GM12872 (cell line): Measurements from ENCODE around the gene ZSWIM7.

Experiments used
- TF ChIP-seq, protein P1 (sequence below): IDR thresholded peaks from 3 replicates; pipeline ENCODE4 v1.5.1; 2011; ENCODE audit warnings: low read depth, mild to moderate bottlenecking, low read length, moderate library complexity; ENCODE audit not compliant: insufficient read depth

The ZSWIM7 gene

GRCh38 chr17:15954222-15954621 lies 45.3 kb downstream of the ZSWIM7 start:
- TF ChIP-seq, protein P1, sequence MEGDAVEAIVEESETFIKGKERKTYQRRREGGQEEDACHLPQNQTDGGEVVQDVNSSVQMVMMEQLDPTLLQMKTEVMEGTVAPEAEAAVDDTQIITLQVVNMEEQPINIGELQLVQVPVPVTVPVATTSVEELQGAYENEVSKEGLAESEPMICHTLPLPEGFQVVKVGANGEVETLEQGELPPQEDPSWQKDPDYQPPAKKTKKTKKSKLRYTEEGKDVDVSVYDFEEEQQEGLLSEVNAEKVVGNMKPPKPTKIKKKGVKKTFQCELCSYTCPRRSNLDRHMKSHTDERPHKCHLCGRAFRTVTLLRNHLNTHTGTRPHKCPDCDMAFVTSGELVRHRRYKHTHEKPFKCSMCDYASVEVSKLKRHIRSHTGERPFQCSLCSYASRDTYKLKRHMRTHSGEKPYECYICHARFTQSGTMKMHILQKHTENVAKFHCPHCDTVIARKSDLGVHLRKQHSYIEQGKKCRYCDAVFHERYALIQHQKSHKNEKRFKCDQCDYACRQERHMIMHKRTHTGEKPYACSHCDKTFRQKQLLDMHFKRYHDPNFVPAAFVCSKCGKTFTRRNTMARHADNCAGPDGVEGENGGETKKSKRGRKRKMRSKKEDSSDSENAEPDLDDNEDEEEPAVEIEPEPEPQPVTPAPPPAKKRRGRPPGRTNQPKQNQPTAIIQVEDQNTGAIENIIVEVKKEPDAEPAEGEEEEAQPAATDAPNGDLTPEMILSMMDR: no peak

- TF ChIP-seq, protein P1: no peak
Observed at GRCh38 chr17:15952916-15953790, 46.4 kb downstream of the ZSWIM7 start.

DNA sequence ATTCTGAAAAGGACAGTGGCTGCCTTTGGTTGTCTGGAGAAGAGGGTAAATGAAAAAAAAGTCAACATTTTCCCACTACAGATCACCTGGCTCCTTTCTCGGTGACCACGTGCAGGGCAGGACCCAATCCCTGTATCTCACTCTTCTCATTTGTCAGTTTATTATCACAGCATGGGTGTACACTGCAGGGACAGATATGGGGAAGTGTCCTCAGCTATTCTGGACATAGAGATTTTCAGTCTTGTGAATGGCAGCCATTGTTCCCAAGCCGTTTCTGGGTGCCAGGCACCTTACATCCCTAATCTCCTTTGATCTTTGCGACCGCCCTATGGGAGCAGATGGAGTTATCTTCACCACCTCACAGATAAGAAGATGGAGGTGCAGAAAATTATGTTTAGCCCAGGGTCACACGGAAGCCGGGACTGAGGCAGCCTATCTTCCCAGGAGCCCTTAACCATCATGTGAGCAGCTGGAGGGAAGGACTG lies 47.4 kb downstream of the ZSWIM7 start:
- TF ChIP-seq, protein P1: no peak

- TF ChIP-seq, protein P1: no peak
Observed at GRCh38 chr17:15951368-15952047, 48.0 kb downstream of the ZSWIM7 start.

- TF ChIP-seq, protein P1: no peak
Observed at GRCh38 chr17:15947976-15948752, 51.3 kb downstream of the ZSWIM7 start.

DNA sequence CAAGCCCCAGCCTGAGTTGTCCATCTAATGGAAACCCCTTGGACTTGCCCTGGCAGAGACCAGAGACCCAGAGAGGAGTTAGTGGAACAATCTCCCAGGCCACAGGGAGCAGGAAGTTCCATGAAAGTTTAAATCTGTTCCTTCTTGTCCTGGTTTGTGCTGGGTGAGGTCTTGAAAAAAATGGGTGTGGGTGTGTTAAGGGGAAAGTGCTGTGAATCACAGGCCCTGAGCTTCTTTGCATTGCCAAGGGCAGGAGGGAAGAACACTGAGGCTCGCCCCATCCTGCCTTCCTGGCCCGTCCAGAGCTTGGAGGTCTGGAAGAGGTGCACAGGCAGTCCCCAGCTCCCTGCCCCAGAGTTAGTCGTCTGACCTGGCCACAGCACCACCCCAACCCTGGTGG lies 52.2 kb downstream of the ZSWIM7 start:
- TF ChIP-seq, protein P1: no peak
